ENCODE results near the gene PDZK1IP1. TPM values are rescaled to one million over a fixed set of nuclear protein-coding genes. Genes with fewer than 3 reads are reported as not detected.

The PDZK1IP1 gene
- total and polyA plus RNA-seq, 2 of the 13 experiments (the other 11 are each of a cell fraction or from before 2014, with no cell fraction given): 0.24 to 1.6 TPM

DNA sequence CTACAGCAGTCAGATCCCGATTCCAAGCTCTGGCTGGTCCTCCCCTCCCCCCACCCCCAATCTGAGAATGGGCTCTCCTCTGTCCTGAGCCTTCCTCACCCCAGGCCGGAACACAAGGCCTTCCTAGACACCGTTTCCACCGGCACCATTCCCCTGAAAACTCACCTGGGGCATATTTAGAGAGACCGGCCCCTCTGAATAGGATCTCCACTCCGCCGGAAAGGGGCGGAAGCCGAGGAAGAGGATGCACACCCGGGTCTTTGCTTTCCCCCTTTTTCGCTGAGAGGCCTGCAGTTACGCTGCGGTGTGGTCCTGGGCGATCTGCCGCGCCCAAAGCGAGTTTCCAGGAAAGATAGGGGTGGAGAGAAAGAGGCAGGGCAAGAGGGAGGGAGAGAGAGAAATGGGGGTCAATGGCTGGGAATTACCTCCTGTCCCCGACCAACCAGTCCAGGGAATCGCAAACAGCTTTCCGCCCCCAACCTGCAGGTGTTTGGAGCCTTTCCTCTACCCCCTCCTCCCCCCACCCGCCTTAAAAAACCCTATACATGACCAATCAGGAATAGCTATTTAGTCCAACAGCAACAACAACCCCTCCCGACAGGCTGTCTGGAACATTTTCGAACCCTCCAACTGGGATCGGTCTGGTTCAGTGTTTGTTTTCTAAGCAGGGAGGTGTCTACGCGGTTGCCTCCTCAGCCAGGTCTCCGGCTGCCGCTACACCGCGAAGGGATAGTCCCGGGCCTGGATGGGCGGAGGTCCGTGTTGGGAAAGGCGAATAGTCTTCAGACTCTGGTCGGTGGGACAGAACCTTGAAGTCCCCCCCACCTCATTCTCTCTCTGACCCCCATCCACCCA lies 39.4 kb upstream of the PDZK1IP1 start:
- no peak for DNase-seq (ENCODE audit: low spot score)
- 58% methylated on average over 33 of the region's 35 CpGs for WGBS (ENCODE audit: low lambda C conversion rate)
- TF ChIP-seq, protein P1, sequence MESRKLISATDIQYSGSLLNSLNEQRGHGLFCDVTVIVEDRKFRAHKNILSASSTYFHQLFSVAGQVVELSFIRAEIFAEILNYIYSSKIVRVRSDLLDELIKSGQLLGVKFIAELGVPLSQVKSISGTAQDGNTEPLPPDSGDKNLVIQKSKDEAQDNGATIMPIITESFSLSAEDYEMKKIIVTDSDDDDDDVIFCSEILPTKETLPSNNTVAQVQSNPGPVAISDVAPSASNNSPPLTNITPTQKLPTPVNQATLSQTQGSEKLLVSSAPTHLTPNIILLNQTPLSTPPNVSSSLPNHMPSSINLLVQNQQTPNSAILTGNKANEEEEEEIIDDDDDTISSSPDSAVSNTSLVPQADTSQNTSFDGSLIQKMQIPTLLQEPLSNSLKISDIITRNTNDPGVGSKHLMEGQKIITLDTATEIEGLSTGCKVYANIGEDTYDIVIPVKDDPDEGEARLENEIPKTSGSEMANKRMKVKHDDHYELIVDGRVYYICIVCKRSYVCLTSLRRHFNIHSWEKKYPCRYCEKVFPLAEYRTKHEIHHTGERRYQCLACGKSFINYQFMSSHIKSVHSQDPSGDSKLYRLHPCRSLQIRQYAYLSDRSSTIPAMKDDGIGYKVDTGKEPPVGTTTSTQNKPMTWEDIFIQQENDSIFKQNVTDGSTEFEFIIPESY (CRISPR knock-in tag; IDR thresholded peaks at IDR 0.05): peak; percentile 73; the same call in 1 of the 2 replicates
- no peak for TF ChIP-seq ZBTB38 (CRISPR knock-in tag; IDR thresholded peaks at IDR 0.05)
- Histone ChIP-seq H4K20me1 (ENCODE audit: insufficient read depth, low read length) (no peaks in the 10 kb centered on the region), H2AFZ (ENCODE audit: low read length) (no peak overlapping the region), H3K9ac (ENCODE audit: insufficient read depth, low read depth, low read length) (no peak overlapping the region), H3K27ac (ENCODE audit: extremely low read length, insufficient read depth, low read length) (no peak overlapping the region), H3K4me1 (ENCODE audit: insufficient read depth, low read length) (peaks cover 22% of the 10 kb centered on the region), H3K79me2 (ENCODE audit: insufficient read depth, low read length) (no peaks in the 10 kb centered on the region), H3K36me3 (replicated peaks in 1 of 2; ENCODE audit: control insufficient read depth in 1 of 2, insufficient read depth in 2 of 2, low read length in 2 of 2) (no peaks in the 10 kb centered on the region), H3K27me3 (ENCODE audit: control insufficient read depth in 1 of 2, insufficient read depth in 2 of 2, low read length in 2 of 2) (peaks cover 27 to 93% of the 10 kb centered on the region in 2 experiments), H3K4me3 (replicated peaks in 1 of 3; ENCODE audit: insufficient read depth in 1 of 3, low read depth in 2 of 3, low read length in 3 of 3) (no peak overlapping the region), H3K9me3 (ENCODE audit: low read length) (no peaks in the 10 kb centered on the region), H3K4me2 (ENCODE audit: low read depth, low read length) (no peak overlapping the region)
- ChIA-PET CTCF (ENCODE audit: low intra/inter-chr PET ratio, low total read pairs) (no interaction called here), POLR2A (interaction anchor here (2.5 kb wide), 1 partner anchor 37 kb away, joined by 8 read pairs; no protein-coding TSS in a partner anchor)
- in situ Hi-C loops (cut with HindIII; ENCODE audit: extremely low pct_ligation_motif_present, low pct_unique_long_range_greater_than_20kb): no loop called here
- no TSS peak for BruUV-seq (replicated peaks)
- no peak for ATAC-seq
- FAIRE-seq: no peak
- intact Hi-C loops (cut with micrococcal nuclease; ENCODE audit: unreplicated experiment): no loop called here

DNA sequence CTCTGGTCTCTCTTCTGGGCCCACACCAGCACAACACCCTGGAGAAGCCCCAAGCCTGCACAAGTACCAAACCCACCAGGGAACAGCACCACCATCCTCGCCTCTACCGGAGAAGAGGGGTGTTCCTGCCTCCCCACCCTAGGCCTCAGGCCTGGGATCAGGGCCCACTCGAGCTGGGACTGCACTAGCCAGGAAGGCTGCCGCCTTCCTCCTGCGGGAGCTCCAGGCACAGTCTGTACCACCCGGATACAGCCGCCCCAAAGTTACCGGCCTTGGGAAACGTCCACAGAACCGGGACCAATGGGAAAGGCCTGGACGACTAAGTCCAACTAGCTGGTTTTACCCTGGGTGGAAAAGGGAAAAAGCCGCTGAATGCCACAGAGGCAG lies 38.8 kb upstream of the PDZK1IP1 start:
- Histone ChIP-seq H2AFZ (ENCODE audit: low read length) (no peak overlapping the region), H3K79me2 (ENCODE audit: insufficient read depth, low read length) (no peaks in the 10 kb centered on the region), H3K9me3 (ENCODE audit: low read length) (no peaks in the 10 kb centered on the region), H3K4me1 (ENCODE audit: insufficient read depth, low read length) (peaks cover 24% of the 10 kb centered on the region), H3K36me3 (replicated peaks in 1 of 2; ENCODE audit: control insufficient read depth in 1 of 2, insufficient read depth in 2 of 2, low read length in 2 of 2) (no peaks in the 10 kb centered on the region), H3K27me3 (ENCODE audit: control insufficient read depth in 1 of 2, insufficient read depth in 2 of 2, low read length in 2 of 2) (peaks cover 27 to 93% of the 10 kb centered on the region in 2 experiments), H4K20me1 (ENCODE audit: insufficient read depth, low read length) (no peaks in the 10 kb centered on the region), H3K4me3 (replicated peaks in 1 of 3; ENCODE audit: insufficient read depth in 1 of 3, low read depth in 2 of 3, low read length in 3 of 3) (no peak overlapping the region), H3K9ac (ENCODE audit: insufficient read depth, low read depth, low read length) (no peak overlapping the region), H3K4me2 (ENCODE audit: low read depth, low read length) (no peak overlapping the region), H3K27ac (ENCODE audit: extremely low read length, insufficient read depth, low read length) (no peak overlapping the region)
- no TSS peak for BruUV-seq (replicated peaks)
- 43% methylated on average over 9 of the region's 12 CpGs for WGBS (ENCODE audit: low lambda C conversion rate)
- FAIRE-seq: no peak
- no peak for DNase-seq (ENCODE audit: low spot score)
- intact Hi-C loops (cut with micrococcal nuclease; ENCODE audit: unreplicated experiment) (no loop called here), in situ Hi-C loops (cut with HindIII; ENCODE audit: extremely low pct_ligation_motif_present, low pct_unique_long_range_greater_than_20kb) (no loop called here)
- ATAC-seq: no peak
- POLR2A ChIA-PET: interaction anchor here (2.5 kb wide), 1 partner anchor 36 kb away, joined by 8 read pairs; no protein-coding TSS in a partner anchor
- TF ChIP-seq RBFOX2 (IDR thresholded peaks at IDR 0.05; ENCODE audit: low read depth, low read length) (no peak), RARG (CRISPR knock-in tag; IDR thresholded peaks at IDR 0.05; ENCODE audit: low read depth) (no peak), SSRP1 (CRISPR knock-in tag; IDR thresholded peaks at IDR 0.05) (no peak), ZNF292 (CRISPR knock-in tag; IDR thresholded peaks at IDR 0.05; ENCODE audit: borderline replicate concordance, low read depth) (no peak)
- TF ChIP-seq, protein P2, sequence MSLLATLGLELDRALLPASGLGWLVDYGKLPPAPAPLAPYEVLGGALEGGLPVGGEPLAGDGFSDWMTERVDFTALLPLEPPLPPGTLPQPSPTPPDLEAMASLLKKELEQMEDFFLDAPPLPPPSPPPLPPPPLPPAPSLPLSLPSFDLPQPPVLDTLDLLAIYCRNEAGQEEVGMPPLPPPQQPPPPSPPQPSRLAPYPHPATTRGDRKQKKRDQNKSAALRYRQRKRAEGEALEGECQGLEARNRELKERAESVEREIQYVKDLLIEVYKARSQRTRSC (CRISPR knock-in tag; IDR thresholded peaks at IDR 0.05; ENCODE audit: low read depth): no peak
- CTCF ChIA-PET (ENCODE audit: low intra/inter-chr PET ratio, low total read pairs): no interaction called here

Measured in HepG2 (cell line).